Measurements from ENCODE around the gene LAMB1.

LAMB1 gene

DNA sequence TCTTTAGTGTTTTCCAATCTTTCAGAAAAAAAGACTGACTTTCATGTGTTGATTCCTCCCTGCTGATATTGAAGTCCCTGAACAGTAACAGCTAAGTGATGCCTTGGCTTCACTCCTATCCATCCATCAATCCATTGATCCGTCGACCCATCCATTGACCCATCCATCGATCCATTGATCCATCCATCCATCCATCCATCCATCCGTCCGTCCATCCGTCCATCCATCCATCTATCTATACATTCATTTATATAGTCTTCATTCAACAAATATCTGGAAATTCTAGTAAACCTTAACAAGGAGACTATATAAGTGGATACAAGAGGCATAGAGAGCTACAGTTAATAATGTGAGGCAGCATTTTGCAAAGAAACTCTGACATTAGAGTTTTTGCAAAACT, 21.6 kb upstream of the LAMB1 start:
- Histone ChIP-seq H3K4me2 (ENCODE audit: low read length, poor library complexity, severe bottlenecking) (no peak overlapping the region), H2BK12ac (ENCODE audit: low read length in 2 of 2) (peak overlapping the region in 1 of 2 experiments; percentile 29), H3K27me3 (ENCODE audit: control insufficient read depth in 1 of 2, insufficient read depth in 1 of 2, low read length in 2 of 2) (no peaks in the 10 kb centered on the region), H3K36me3 (ENCODE audit: control insufficient read depth in 1 of 2, insufficient read depth in 2 of 2, low read depth in 1 of 2, low read length in 2 of 2) (no peaks in the 10 kb centered on the region), H2AFZ (ENCODE audit: low read depth, low read length) (no peak overlapping the region), H2AK5ac (ENCODE audit: low read length, severe bottlenecking) (no peak overlapping the region), H3K4ac (ENCODE audit: low read depth in 1 of 2, low read length in 2 of 2) (no peak overlapping the region), H3K9ac (ENCODE audit: low read length) (no peak overlapping the region), H3K79me1 (replicated peaks; ENCODE audit: low read length, poor library complexity, severe bottlenecking) (no peaks in the 10 kb centered on the region), H2BK120ac (ENCODE audit: low read depth, low read length) (no peak overlapping the region), H2BK5ac (ENCODE audit: low read depth, low read length, poor library complexity, severe bottlenecking) (no peak overlapping the region), H3K4me1 (ENCODE audit: control insufficient read depth, insufficient read depth, low read depth, low read length) (no peaks in the 10 kb centered on the region), H3K14ac (ENCODE audit: low read length in 2 of 2) (no peak overlapping the region), H2BK15ac (ENCODE audit: low read depth, poor library complexity, severe bottlenecking) (no peak overlapping the region), H3K18ac (ENCODE audit: low read depth in 1 of 2, low read length in 2 of 2) (peak overlapping the region in 1 of 2 experiments; percentile 18), H3K9me3 (ENCODE audit: control insufficient read depth, low read length) (no peaks in the 10 kb centered on the region), H4K8ac (ENCODE audit: low read length) (no peak overlapping the region), H3K27ac (ENCODE audit: low read length, poor library complexity, severe bottlenecking) (no peak overlapping the region), H3K23ac (ENCODE audit: low read length in 2 of 2) (no peak overlapping the region), H4K91ac (ENCODE audit: low read length) (no peak overlapping the region), H3K4me3 (ENCODE audit: insufficient read depth in 1 of 2, low read depth in 1 of 2, low read length in 2 of 2) (no peak overlapping the region)
- DNase-seq: no peak
- WGBS: 88% methylated on average over 6 of the region's 6 CpGs

DNA sequence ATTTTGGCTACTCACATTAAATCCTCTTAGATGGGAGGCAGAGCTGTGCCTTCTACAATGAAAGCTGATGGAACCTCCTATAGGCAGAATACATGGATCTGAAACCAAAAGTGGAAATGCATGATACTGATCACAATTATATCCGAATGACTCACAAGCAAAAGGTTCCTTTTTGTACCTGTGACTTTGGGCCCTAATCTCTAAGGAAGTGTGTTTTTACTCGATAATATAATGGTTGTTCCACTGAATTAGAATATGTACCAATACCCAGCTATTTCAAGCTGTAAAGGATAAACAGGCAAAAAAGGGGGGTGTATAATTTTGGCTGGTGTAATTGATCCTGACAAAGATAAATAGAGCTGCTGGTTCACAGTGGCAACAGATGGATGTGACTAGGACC, 17.6 kb upstream of the LAMB1 start:
- DNase-seq: no peak
- H3K27ac ChIP-seq (ENCODE audit: low read length, poor library complexity, severe bottlenecking): no peak overlapping the region
- H3K18ac ChIP-seq (ENCODE audit: low read depth in 1 of 2, low read length in 2 of 2): no peak overlapping the region
- no peaks in the 10 kb centered on the region for H3K36me3 ChIP-seq (ENCODE audit: control insufficient read depth in 1 of 2, insufficient read depth in 2 of 2, low read depth in 1 of 2, low read length in 2 of 2)
- no peak overlapping the region for H4K8ac ChIP-seq (ENCODE audit: low read length)
- no CpG with 5 or more reads among the region's 2 CpGs for WGBS
- no peak overlapping the region for H4K91ac ChIP-seq (ENCODE audit: low read length)
- H3K23ac ChIP-seq (ENCODE audit: low read length in 2 of 2): no peak overlapping the region
- no peak overlapping the region for H2AK5ac ChIP-seq (ENCODE audit: low read length, severe bottlenecking)
- H3K79me1 ChIP-seq (replicated peaks; ENCODE audit: low read length, poor library complexity, severe bottlenecking): no peaks in the 10 kb centered on the region
- H2BK12ac ChIP-seq (ENCODE audit: low read length in 2 of 2): no peak overlapping the region
- H3K9me3 ChIP-seq (ENCODE audit: control insufficient read depth, low read length): no peaks in the 10 kb centered on the region
- peaks cover 3% of the 10 kb centered on the region for H3K4me1 ChIP-seq (ENCODE audit: control insufficient read depth, insufficient read depth, low read depth, low read length)
- H3K4me3 ChIP-seq (ENCODE audit: insufficient read depth in 1 of 2, low read depth in 1 of 2, low read length in 2 of 2): no peak overlapping the region
- no peak overlapping the region for H2AFZ ChIP-seq (ENCODE audit: low read depth, low read length)
- no peak overlapping the region for H2BK15ac ChIP-seq (ENCODE audit: low read depth, poor library complexity, severe bottlenecking)
- H2BK120ac ChIP-seq (ENCODE audit: low read depth, low read length): no peak overlapping the region
- H3K27me3 ChIP-seq (ENCODE audit: control insufficient read depth in 1 of 2, insufficient read depth in 1 of 2, low read length in 2 of 2): no peaks in the 10 kb centered on the region
- H3K14ac ChIP-seq (ENCODE audit: low read length in 2 of 2): no peak overlapping the region
- H2BK5ac ChIP-seq (ENCODE audit: low read depth, low read length, poor library complexity, severe bottlenecking): no peak overlapping the region
- H3K4ac ChIP-seq (ENCODE audit: low read depth in 1 of 2, low read length in 2 of 2): no peak overlapping the region
- no peak overlapping the region for H3K4me2 ChIP-seq (ENCODE audit: low read length, poor library complexity, severe bottlenecking)
- no peak overlapping the region for H3K9ac ChIP-seq (ENCODE audit: low read length)

DNA sequence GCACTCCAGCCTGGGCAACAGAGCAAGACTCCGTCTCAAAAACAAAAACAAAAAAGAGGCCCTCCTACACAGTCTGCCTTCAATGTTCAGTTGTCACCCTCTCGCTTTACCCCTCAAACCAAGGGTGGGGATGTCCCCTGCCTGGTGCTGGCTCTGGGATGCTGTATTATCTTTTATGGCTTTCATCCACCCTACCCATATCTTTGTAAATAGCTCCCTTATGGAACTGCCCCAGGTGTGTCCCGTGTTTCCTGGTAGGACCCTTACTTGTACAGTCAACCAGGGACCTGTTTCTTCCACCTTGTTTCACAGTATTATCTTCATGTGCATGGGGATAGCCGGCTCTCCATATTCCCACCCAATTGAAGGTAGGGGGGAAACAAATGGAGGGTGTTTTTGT, 15.7 kb upstream of the LAMB1 start:
- Histone ChIP-seq H3K4me3 (ENCODE audit: insufficient read depth in 1 of 2, low read depth in 1 of 2, low read length in 2 of 2) (no peak overlapping the region), H2AK5ac (ENCODE audit: low read length, severe bottlenecking) (peak overlapping the region; percentile 94)

DNA sequence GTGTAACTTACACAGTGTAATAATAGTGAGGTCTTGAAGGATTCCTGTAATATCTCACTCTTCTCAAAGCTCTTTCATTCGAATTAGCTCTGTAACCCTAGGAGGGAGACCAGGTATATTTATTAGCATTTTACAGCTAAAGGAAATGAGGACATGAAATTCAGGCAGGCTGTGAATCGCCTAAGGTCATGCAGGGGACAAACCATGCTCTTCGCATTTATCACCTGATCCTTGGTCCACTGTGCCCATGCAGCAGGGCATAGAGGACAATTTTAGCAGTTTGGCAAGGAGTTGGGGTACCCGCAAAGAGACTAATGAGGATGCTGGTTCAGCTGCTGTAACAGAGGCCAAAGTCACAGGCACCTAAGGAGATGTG, 14.8 kb upstream of the LAMB1 start:
- no peaks in the 10 kb centered on the region for H3K9me3 ChIP-seq (ENCODE audit: control insufficient read depth, low read length)
- no peak overlapping the region for H2BK120ac ChIP-seq (ENCODE audit: low read depth, low read length)
- peaks cover 8% of the 10 kb centered on the region for H3K4me1 ChIP-seq (ENCODE audit: control insufficient read depth, insufficient read depth, low read depth, low read length)
- H3K27me3 ChIP-seq (ENCODE audit: control insufficient read depth in 1 of 2, insufficient read depth in 1 of 2, low read length in 2 of 2): no peaks in the 10 kb centered on the region
- H3K18ac ChIP-seq (ENCODE audit: low read depth in 1 of 2, low read length in 2 of 2): peak overlapping the region in 1 of 2 experiments; percentile 16
- H2AFZ ChIP-seq (ENCODE audit: low read depth, low read length): no peak overlapping the region
- H3K4ac ChIP-seq (ENCODE audit: low read depth in 1 of 2, low read length in 2 of 2): no peak overlapping the region
- H3K9ac ChIP-seq (ENCODE audit: low read length): no peak overlapping the region
- no peak overlapping the region for H3K14ac ChIP-seq (ENCODE audit: low read length in 2 of 2)
- no peak overlapping the region for H3K23ac ChIP-seq (ENCODE audit: low read length in 2 of 2)
- no peak overlapping the region for H4K8ac ChIP-seq (ENCODE audit: low read length)
- H3K4me3 ChIP-seq (ENCODE audit: insufficient read depth in 1 of 2, low read depth in 1 of 2, low read length in 2 of 2): no peak overlapping the region
- no peak overlapping the region for H3K27ac ChIP-seq (ENCODE audit: low read length, poor library complexity, severe bottlenecking)
- H2AK5ac ChIP-seq (ENCODE audit: low read length, severe bottlenecking): no peak overlapping the region
- H2BK5ac ChIP-seq (ENCODE audit: low read depth, low read length, poor library complexity, severe bottlenecking): no peak overlapping the region
- no peak overlapping the region for H4K91ac ChIP-seq (ENCODE audit: low read length)
- H2BK15ac ChIP-seq (ENCODE audit: low read depth, poor library complexity, severe bottlenecking): no peak overlapping the region
- H3K36me3 ChIP-seq (ENCODE audit: control insufficient read depth in 1 of 2, insufficient read depth in 2 of 2, low read depth in 1 of 2, low read length in 2 of 2): no peaks in the 10 kb centered on the region
- 83% methylated on average over 4 of the region's 4 CpGs for WGBS
- peaks cover under 1% of the 10 kb centered on the region for H3K79me1 ChIP-seq (replicated peaks; ENCODE audit: low read length, poor library complexity, severe bottlenecking)
- H2BK12ac ChIP-seq (ENCODE audit: low read length in 2 of 2): no peak overlapping the region
- no peak overlapping the region for H3K4me2 ChIP-seq (ENCODE audit: low read length, poor library complexity, severe bottlenecking)
- no peak for DNase-seq

More for the DNA sequence above, 15.7 kb upstream of the LAMB1 start:
- Histone ChIP-seq H3K14ac (ENCODE audit: low read length in 2 of 2) (no peak overlapping the region), H3K9me3 (ENCODE audit: control insufficient read depth, low read length) (no peaks in the 10 kb centered on the region), H2BK5ac (ENCODE audit: low read depth, low read length, poor library complexity, severe bottlenecking) (no peak overlapping the region), H2BK15ac (ENCODE audit: low read depth, poor library complexity, severe bottlenecking) (no peak overlapping the region), H3K4ac (ENCODE audit: low read depth in 1 of 2, low read length in 2 of 2) (no peak overlapping the region), H3K18ac (ENCODE audit: low read depth in 1 of 2, low read length in 2 of 2) (no peak overlapping the region), H2BK12ac (ENCODE audit: low read length in 2 of 2) (peak overlapping the region in 1 of 2 experiments; percentile 10), H4K91ac (ENCODE audit: low read length) (no peak overlapping the region), H3K4me1 (ENCODE audit: control insufficient read depth, insufficient read depth, low read depth, low read length) (peaks cover 6% of the 10 kb centered on the region), H3K79me1 (replicated peaks; ENCODE audit: low read length, poor library complexity, severe bottlenecking) (no peaks in the 10 kb centered on the region), H3K9ac (ENCODE audit: low read length) (no peak overlapping the region), H3K4me2 (ENCODE audit: low read length, poor library complexity, severe bottlenecking) (no peak overlapping the region), H2BK120ac (ENCODE audit: low read depth, low read length) (no peak overlapping the region), H3K27ac (ENCODE audit: low read length, poor library complexity, severe bottlenecking) (no peak overlapping the region), H4K8ac (ENCODE audit: low read length) (no peak overlapping the region), H3K36me3 (ENCODE audit: control insufficient read depth in 1 of 2, insufficient read depth in 2 of 2, low read depth in 1 of 2, low read length in 2 of 2) (no peaks in the 10 kb centered on the region), H3K27me3 (ENCODE audit: control insufficient read depth in 1 of 2, insufficient read depth in 1 of 2, low read length in 2 of 2) (no peaks in the 10 kb centered on the region), H3K23ac (ENCODE audit: low read length in 2 of 2) (no peak overlapping the region), H2AFZ (ENCODE audit: low read depth, low read length) (no peak overlapping the region)
- WGBS: 100% methylated on average over 3 of the region's 4 CpGs
- DNase-seq: no peak
